ENCODE results near the gene CYBA. TPM values are rescaled to one million over a fixed set of nuclear protein-coding genes. Genes with fewer than 3 reads are reported as not detected.

The CYBA gene
- total and polyA plus RNA-seq, 2 of the 4 experiments (the other 2 are of a cell fraction): 65.6 to 169 TPM

GRCh38 chr16:88657371-88657770 lies 6.5 kb upstream of the CYBA start:
- in situ Hi-C loops (cut with MboI; ENCODE audit: low sequenced_read_pairs): no loop called here
- dilution Hi-C loops (cut with HindIII; ENCODE audit: low sequenced_read_pairs, unreplicated experiment): no loop called here
- Histone ChIP-seq H2BK120ac (ENCODE audit: low read depth, low read length) (no peak overlapping the region), H3K4me2 (ENCODE audit: low read depth, low read length) (no peak overlapping the region), H3K4me3 (ENCODE audit: insufficient read depth, low read depth, low read length) (no peak overlapping the region), H3K9me1 (ENCODE audit: insufficient read depth, low read length) (no peaks in the 10 kb centered on the region), H3K4ac (ENCODE audit: low read depth, low read length) (no peak overlapping the region), H3K27ac (ENCODE audit: insufficient read depth, low read length) (no peak overlapping the region), H3K36me3 (ENCODE audit: control insufficient read depth, insufficient read depth, low read length) (peaks cover 13% of the 10 kb centered on the region), H4K8ac (ENCODE audit: low read depth in 2 of 2, low read length in 2 of 2) (no peak overlapping the region), H3K9ac (ENCODE audit: low read depth, low read length) (no peak overlapping the region), H2BK5ac (ENCODE audit: low read depth, low read length, poor library complexity, severe bottlenecking) (no peak overlapping the region), H4K91ac (ENCODE audit: insufficient read depth, low read depth, low read length) (no peak overlapping the region), H2BK20ac (ENCODE audit: low read depth, low read length) (no peak overlapping the region), H4K5ac (ENCODE audit: low read depth, low read length) (no peak overlapping the region), H3K56ac (ENCODE audit: extremely low read depth, insufficient read depth, low read length) (no peak overlapping the region), H3K14ac (replicated peaks; ENCODE audit: low read depth, low read length) (no peak overlapping the region), H2AK5ac (ENCODE audit: low read depth, low read length) (no peak overlapping the region), H2BK15ac (ENCODE audit: low read depth, low read length) (no peak overlapping the region), H4K20me1 (ENCODE audit: insufficient read depth, low read length) (0 out of 2 replicates have a peak, but pooled peaks cover 5% of the 10 kb centered on the region), H2AK9ac (replicated peaks; ENCODE audit: low read depth, low read length, poor library complexity) (no peak overlapping the region), H3K9me3 (ENCODE audit: control insufficient read depth, insufficient read depth, low read length) (no peaks in the 10 kb centered on the region), H2AFZ (replicated peaks; ENCODE audit: low read length, poor library complexity) (no peak overlapping the region), H3K27me3 (ENCODE audit: control insufficient read depth, insufficient read depth, low read length) (no peaks in the 10 kb centered on the region), H3K4me1 (ENCODE audit: control insufficient read depth, insufficient read depth, low read length) (no peaks in the 10 kb centered on the region), H3K23ac (ENCODE audit: low read depth, low read length) (no peak overlapping the region), H3K18ac (ENCODE audit: low read depth, low read length) (no peak overlapping the region), H3K79me1 (ENCODE audit: low read depth in 1 of 2, low read length in 2 of 2) (peaks cover 5 to 31% of the 10 kb centered on the region in 2 experiments)
- BruUV-seq (replicated peaks): no TSS peak
- CTCF ChIA-PET: no interaction called here
- POLR2A ChIA-PET (ENCODE audit: unreplicated experiment): no interaction called here
- ATAC-seq (ENCODE audit: low read depth) (no peak), DNase-seq (no peak)
- TF ChIP-seq CHD1 (IDR thresholded peaks at IDR 0.05; ENCODE audit: low read depth, low read length) (no peak), MAFK (IDR thresholded peaks at IDR 0.05; ENCODE audit: low read depth, low read length) (no peak), RCOR1 (IDR thresholded peaks at IDR 0.05; ENCODE audit: insufficient replicate concordance, low read length) (no peak), MXI1 (IDR thresholded peaks at IDR 0.05; ENCODE audit: borderline replicate concordance, low read depth, low read length) (no peak)
- intact Hi-C loops (cut with micrococcal nuclease): no loop called here
- WGBS, 2 experiments (ENCODE audit: extremely low coverage in 2 of 2, insufficient read length in 1 of 2): 92% methylated on average over 16 of the region's 19 CpGs; no CpG with 5 or more reads in 1 of the 2 experiments

Data from IMR-90 (cell line).